Fibroblast of skin of scalp (primary cell): ENCODE measurements around the gene ANO10.

Source experiments
- DNase-seq: peaks from one replicate; pipeline ENCODE4 v3.0.0-alpha.2; 2013

ANO10 gene

GRCh38 chr3:43344520-43344919, 277.3 kb downstream of the ANO10 start:
- DNase-seq = no peak

DNA sequence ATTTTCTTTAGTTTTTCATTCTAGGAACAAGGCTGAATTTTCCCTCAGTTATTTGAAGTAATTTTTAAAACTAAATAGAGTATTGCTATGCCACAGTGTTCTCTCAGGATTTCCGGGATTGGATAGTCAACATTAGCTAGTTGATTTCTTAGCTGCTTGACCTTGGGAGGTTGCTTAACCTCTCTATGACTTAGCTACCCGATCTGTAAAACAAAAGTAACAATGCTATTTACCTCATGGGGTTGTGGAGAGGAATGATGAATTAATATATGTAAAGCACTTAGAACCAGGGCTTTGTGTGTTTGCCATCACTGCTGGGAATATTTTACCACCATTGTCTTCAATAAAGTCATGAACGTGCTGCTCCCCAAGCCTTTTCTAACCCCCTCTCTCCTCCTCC, 278.0 kb downstream of the ANO10 start:
- no peak for DNase-seq

DNA sequence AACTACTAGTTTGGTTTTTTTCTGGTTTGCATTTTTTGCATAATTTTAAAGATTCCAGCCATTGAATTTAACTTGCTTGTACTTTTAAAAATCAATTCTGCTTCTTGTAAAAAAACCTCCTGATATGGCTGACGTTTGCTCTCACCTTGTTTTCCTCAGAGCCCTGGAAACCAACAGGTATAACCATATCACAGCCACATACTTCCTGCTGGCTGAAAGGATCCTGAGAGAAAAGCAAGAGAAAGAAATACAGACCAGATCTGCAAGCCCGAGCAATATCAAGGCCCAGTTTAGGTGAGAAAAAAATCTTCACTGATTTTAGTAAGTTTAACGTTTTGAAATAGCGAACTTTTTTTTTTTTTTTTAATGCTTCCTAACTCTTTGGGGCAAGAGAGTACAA, 278.6 kb downstream of the ANO10 start:
- no peak for DNase-seq

- DNase-seq = no peak
Measured at GRCh38 chr3:43341788-43342187, 280.0 kb downstream of the ANO10 start.

DNA sequence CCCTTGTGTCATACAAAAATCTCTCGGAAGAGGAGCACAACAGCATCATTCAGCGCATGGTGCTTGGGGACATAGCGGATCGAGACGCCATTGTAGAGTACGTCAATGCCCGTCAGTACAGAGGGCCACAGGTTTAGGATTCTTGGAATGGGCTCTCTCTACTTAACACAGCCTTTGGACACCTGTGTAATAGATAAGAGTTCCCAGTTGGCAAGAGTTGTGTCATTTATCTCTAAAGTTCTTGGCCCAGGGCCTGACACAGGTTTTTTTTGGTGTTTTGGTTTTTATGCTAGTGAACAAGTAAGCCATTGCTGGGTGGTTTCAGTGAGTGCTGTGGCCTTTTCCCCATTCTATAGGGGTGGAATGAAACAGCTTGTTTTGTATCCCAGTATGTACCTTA, 281.4 kb downstream of the ANO10 start:
- DNase-seq = no peak

- peak; percentile 24 for DNase-seq
Measured at GRCh38 chr3:43338295-43338694, 283.5 kb downstream of the ANO10 start.

GRCh38 chr3:43335799-43336198, 286.0 kb downstream of the ANO10 start:
- DNase-seq = no peak

DNA sequence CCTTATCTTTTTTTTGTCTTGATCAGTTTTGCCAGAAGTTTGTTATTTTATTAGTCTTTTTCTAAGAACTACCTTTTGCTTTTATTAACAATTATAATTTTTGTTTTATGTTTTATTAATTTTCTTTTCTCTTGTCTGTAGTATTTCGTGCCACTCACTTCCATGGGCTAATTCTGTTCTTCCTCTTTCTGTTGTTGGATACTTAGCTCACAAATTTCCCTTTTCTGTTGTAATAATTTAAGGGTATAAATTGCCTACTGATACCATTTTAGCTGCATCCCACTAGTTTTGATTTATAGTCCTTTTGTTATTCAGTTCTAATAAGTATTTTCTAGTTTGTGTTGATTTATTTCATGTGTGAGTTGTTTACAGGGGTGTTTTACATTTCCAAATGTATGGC, 286.8 kb downstream of the ANO10 start:
- DNase-seq = no peak

DNA sequence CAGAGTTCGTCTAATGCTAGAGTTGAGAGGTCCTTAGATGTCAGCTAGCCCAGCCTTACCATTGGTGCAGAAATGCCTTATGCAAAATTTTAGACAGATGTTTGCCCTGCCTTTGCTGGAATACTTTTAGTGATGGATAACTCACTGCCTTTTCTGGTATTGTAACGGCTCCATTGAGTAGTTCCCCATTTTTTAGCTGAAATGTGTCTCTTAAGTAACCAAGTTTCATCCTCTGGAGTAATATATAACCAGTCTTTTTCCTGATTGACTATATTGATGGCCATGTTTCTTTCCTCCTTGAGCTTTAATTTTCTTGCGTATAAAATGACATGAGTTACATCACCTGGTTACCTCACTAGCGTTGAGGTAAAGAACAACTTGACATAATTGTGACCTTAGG, 290.4 kb downstream of the ANO10 start:
- no peak for DNase-seq

DNA sequence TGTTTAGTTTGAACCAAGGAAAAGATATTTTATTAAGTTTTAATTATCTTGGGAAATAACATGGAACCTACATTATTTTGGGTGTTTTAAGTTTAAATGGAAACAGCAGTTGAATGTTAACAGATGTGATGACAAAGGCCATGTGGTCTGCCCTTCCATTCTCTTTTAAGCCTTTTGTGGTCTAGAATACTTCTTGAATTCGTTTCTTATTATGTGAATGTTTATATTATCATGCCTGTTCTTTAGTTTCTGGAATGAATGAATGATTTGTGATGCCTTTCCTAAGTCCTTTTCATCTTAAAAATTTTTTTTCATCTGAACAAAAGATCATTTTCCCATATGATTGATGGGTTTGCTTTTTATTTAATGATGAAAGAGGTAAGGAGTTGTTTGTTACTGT, 290.8 kb downstream of the ANO10 start:
- peak; percentile 24 for DNase-seq

- no peak for DNase-seq
Measured at GRCh38 chr3:43328653-43329052, 293.2 kb downstream of the ANO10 start.

GRCh38 chr3:43327582-43327979, 294.2 kb downstream of the ANO10 start:
- no peak for DNase-seq

- no peak for DNase-seq
Measured at GRCh38 chr3:43326891-43327581, 294.8 kb downstream of the ANO10 start.

DNA sequence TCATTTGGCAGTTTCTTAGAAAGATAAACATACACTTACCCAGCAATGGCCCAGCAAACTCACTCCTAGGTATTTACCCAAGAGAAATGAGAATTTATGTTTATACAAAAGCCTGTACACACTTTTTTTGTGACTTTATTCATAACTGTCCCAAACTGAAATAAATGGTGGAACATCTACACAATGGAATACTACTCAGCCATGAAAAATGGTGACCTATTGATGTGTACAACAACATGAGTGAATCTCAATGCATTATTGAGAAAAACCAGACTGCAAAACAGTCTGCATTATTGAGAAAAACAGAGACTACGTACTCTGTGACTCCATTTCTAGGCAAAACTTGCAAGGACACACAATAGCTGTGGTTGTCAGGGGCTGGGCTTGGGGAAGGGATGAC, 298.3 kb downstream of the ANO10 start:
- no peak for DNase-seq

GRCh38 chr3:43320288-43320687, 301.5 kb downstream of the ANO10 start:
- no peak for DNase-seq

DNA sequence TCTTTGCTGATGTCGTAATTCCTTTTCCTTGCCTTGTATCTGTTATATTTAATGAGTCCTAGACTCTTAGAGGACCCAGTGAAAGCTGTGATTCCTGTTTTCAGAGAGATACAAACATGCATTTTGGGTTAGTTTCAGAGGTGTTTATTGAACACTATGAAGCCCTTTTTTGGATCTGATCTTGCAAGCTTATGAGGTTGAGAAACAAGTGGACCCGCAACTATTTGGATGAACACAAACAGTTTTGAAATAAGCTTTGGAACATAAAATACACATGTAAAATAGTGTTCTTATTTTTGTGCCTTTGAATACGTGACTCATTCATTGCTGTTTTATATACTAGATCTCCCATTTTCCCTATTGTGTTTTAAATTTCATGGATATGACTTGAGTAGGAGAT, 302.0 kb downstream of the ANO10 start:
- no peak for DNase-seq

DNA sequence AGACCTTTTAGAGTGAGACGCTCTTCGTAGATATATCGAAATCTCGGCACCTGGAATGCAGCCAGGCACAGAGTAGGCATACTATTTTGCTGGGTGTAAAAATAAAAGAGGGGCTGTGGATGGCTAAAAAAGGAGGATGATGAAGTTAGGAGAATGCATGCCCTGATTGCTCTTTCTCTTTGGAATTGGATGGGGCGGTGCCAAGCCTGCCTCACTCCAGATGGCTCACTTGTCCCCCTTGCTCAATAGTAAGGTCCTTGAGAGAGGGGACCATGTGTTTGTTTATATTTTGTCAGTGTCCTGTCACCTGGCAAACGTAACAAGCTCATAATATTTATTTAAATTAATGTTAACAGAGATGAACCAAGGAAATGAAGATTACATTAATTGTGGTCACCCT, 302.4 kb downstream of the ANO10 start:
- DNase-seq = no peak

DNA sequence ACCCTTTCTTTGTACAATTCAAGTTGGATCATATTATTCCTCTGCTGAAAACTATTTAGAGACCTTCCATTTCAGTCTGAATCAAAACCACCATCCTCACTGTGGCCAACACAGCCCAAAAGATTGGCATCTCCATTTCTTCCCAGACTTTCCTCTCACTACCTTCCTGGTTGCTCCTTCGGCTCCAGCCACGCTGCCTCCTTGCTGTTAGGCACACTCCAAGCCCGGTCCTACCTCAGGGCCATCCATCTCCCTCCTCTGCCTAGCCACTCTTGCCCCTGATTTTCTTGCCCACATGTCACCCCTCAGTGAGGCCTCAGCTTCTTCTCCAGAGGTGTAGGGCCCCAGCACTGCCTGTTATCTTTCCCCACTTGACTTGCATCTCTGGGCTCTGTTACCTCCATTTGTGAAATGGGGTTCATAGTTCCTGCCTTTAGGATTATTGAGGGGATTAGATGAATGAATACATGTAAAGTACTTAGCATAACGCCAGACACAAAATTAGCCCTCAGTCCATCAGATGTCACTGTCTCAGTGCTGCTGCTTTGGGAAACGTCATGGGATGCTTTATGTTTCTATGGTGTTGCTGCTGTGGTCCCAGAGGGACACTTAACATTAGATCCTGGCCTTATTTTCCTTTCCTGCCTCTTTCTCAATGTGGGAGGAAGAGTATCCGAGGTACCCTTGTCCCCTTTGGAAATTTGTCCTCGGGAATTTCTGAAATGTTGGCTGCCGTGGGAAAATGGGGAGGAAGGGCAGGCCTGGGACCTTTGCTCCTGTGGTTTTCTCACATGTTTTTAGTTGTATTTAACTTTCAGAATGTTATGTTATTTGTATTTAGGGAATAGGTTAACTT, 304.1 kb downstream of the ANO10 start:
- DNase-seq = peak; percentile 20

DNA sequence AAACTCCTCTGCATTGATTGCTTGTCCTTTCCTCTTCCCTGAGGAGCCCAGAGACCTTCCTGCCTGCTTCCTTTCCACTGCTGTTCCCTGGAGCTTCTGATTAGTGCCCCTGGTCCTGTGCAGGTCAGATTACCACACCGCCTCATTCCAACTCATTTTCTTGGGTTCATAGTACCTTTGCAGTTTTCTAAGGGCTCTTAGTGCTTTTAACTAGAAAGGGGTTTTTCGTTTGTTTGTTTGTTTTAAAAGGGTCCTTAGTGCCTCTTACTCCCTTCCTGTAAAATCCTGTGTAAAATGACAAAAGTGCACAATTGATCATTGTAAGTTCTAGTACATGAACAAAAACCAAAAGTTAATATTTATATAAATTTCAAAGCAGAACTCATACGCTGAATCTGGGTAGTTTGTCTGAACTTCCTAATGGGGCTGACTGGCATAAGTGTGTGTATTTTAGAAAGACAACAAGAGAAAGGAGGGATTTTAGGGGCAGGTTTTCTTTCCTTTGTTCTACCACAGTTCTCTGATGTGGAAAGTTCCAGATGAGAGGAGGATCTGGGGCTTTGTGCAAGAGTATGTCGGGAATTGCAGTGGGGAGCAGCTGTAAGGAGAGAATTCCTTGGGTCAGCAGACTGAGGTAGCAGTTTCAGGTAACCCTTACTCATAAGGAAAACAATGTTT, 304.9 kb downstream of the ANO10 start:
- no peak for DNase-seq
